ENCODE data around the gene CNKSR1.

DNA sequence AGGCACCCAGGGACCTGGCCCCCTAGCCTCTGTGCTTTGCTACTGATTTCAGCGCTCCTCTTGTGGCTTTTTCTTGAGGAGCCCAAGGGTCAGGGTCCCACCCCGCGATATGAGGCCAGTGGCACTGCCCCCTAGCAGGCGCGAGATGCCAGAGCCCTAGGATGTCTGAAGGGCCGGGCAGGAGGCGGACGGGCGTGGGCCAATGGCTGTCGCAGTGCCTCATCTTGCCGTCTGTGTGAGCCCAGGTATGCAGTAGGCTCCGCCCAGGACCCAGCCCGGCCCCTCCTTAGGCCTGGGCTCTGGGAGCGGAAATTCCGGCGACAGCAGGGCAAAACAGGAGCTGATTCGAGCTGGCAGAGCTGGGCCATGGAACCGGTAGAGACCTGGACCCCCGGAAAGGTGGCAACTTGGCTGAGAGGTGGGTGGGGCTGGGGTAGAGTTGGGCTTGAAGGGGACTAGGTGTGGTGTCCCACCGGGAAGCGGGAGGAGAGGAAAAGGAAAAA lies at the start of gene CNKSR1:
- TF ChIP-seq, protein P1, sequence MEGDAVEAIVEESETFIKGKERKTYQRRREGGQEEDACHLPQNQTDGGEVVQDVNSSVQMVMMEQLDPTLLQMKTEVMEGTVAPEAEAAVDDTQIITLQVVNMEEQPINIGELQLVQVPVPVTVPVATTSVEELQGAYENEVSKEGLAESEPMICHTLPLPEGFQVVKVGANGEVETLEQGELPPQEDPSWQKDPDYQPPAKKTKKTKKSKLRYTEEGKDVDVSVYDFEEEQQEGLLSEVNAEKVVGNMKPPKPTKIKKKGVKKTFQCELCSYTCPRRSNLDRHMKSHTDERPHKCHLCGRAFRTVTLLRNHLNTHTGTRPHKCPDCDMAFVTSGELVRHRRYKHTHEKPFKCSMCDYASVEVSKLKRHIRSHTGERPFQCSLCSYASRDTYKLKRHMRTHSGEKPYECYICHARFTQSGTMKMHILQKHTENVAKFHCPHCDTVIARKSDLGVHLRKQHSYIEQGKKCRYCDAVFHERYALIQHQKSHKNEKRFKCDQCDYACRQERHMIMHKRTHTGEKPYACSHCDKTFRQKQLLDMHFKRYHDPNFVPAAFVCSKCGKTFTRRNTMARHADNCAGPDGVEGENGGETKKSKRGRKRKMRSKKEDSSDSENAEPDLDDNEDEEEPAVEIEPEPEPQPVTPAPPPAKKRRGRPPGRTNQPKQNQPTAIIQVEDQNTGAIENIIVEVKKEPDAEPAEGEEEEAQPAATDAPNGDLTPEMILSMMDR (conservative IDR thresholded peaks at IDR 0.05 in 1 of 2, IDR thresholded peaks at IDR 0.05 in 1 of 2; ENCODE audit: low read depth in 1 of 2, low read length in 2 of 2): no peak
- TF ChIP-seq EZH2 (IDR thresholded peaks at IDR 0.05; ENCODE audit: low read length, missing control alignments): no peak

Measured in fibroblast of lung (primary cell).